ENCODE results near the gene CRISPLD2. TPM values are rescaled to one million over a fixed set of nuclear protein-coding genes. Genes with fewer than 3 reads are reported as not detected.
A peak's percentile ranks its signal among the peaks of the same experiment; 100 is the strongest.

Gene CRISPLD2
- total RNA-seq, 1 donor from 2014 or later, result 6.5 TPM

DNA sequence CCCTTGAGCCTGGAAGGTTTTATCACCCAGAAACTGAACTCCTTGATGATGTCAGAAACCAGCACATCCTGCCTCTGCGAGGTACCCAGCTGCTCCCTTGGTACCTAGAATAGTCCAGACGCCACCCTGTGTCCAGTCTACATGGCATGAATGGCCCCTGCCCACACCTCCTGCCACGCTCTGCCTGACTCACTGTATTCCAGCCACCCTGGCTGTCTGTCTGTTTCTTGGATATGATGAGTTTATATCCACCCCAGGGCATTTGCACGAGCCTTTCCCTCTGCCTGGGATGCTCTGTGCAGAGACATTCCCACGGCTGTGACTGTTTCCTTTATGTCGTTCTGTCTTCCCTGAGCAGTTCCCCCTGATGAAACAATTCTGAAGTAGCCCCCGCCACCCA lies 68.7 kb downstream of the CRISPLD2 start:
- no peak for ATAC-seq

DNA sequence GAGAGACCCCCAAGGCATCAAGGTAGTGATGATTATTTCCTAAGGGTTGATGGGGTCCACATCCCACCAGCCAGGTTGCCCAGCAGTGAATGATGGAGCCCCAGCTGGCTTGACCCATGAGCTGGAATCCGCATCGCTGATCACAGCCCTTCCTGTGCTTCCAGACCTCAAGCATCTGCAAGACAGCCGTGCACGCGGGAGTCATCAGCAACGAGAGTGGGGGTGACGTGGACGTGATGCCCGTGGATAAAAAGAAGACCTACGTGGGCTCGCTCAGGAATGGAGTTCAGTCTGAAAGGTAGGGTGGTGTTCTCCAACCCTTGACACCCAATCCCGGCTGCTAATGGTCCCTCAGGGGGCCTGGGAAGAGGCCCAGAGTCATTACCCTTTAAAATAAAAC lies 69.3 kb downstream of the CRISPLD2 start:
- ATAC-seq, result no peak

DNA sequence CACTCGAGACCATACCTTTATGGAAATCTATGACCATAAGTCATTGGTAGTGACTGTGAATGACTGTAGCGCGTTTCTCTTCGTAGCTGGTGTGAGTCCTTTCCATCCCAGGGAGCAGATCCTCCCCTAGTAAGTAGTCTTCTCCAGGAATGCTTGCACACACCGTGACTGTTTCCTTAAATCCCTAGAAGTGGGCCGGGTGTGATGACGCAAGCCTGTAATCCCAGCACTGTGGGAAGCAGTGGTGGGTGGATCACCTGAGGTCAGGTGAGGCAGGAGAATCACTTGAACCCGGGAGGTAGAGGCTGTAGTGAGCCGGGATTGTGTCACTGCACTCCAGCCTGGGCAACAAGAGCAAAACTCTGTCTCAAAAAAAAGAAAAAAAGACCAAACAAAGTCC lies 70.6 kb downstream of the CRISPLD2 start:
- no peak for ATAC-seq

DNA sequence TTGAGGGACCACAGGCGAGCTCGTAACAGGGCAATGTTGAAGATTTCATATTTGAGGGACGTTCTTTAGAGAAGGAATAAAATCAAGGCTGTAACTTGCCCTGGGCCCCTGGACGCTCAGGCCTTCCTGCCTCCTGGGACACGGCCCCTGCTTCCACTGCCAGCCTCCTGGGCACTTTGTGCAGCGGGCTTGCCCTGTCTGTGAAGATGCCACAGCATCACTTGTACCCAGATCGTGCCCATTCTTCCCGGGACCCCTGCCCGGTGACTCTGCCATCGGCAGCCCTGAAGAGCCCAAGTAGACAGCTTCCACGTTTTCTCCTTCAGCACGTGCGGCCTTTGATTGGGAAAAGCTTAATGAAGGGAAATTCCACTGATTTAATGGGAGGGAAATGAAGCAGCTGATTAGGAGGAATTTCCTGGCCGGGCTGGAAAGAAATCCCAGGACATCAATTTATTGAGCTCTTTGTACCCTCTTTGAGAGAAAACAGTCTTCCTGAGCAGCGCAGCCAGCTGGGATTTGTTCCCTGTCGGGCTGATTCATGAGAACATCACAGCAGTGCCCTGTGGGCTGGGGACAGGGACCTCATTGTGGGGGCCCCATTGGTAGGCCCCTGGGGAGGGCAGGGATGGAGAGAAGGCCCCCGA lies 71.5 kb downstream of the CRISPLD2 start:
- no peak for ATAC-seq

DNA sequence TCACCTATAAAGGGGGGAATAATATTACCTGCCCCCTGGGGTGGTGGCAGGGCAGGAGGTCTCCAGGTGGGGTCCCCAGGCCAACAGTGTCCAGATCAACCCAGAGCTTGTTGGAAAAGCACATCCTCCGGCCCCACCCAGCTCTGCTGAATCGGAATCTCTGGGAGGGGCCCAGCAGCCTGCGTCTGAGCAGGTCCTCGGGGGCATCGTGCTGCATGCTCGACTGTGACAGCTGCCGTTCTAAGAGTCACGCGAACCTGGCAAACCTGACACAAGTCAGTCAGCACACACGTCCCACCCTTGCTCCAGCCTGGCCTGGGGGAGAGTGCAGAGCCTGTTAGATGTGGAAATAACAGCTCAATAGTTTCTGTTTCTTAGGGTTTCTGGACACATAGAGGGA lies 72.3 kb downstream of the CRISPLD2 start:
- no peak for ATAC-seq

DNA sequence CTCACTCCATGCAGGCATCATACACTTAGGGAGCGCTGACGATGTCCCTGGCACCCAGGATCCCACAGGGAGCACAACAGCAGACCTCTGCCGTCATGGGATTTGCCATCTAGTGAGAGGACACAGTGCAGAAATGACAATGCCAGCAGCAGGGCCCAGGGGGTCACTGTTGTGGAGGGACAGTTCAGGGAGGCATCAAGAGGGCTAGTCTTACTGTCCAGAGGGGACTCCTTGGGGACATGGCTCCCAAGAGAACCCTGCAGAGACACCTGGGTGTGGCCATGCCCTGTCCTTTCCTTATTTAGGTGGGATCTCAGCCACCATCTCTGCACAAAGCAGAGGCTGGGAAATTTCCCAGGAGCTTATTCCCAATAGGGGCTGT lies 73.7 kb downstream of the CRISPLD2 start:
- no peak for ATAC-seq

DNA sequence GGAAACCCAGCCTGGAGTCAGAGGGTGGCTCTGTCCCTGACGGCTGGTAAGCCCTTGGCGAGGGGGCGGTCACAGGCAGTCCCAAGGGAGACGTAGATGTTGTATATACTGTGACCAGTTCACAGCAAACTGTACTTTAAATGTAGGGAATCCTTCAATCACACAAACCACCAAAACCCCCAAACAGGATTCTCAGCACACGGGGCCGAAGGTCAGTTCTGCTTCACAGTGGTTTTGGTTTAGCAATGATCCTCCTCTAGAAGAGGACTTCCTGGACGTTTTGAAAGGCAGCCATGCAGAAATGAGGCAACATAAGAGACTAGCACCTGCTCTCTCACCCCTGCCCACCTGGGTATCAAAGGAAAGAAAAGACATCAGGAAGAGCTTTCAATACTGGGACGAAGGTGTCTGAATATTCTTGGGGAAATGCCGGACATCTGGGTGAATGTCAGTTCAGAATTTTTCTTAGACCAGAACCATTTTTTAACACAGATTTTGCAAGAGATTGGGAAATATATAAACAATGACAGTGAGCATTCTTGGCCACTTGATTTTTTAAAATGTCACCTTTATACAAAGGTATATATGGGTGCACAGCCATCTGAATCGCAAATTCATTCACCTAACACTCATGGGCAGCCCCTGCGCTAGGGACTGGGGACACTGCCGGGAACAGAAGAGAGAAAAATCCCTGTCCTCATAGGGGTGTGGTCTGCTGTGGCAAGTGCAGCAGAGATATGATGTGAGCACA lies 74.2 kb downstream of the CRISPLD2 start:
- ATAC-seq, result no peak

DNA sequence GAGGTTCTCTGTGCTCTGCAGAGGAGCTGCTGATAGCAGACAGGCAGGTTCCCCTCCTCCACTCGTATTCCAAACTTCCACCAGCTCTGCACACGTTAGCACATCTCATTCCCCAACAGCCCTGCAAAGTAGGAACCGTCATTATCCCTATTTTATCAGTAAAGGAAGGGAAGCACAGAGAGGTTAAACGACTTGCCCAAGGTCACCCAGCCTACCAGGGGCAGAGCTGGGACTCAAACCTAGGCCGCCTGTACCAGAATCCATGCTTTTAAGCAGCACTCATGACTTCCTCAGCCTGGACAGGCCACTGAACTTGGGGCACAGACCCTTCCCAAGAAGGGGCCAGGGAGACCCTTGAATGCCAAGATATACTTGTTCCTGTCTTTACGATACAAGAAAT lies 75.2 kb downstream of the CRISPLD2 start:
- ATAC-seq, result no peak

DNA sequence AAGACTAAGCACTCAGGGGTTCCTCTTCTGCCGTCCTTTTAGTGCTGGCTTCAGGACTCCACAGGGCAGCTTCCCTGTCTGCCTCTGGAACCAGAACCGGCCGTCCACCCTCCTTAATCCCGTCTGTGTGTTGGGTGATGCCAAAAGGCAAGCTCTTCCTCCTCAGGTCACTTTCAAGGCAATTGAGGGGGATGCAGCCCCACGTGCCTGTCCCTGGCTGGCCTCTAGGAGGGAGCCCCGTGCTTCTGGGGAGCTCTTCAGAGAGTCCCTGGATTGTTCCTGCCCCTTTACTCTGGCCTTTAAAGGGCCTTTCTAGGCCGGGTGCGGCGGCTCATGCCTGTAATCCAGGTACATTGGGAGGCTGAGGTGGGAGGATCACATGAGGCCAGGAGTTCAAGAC lies 77.1 kb downstream of the CRISPLD2 start:
- no peak for ATAC-seq

DNA sequence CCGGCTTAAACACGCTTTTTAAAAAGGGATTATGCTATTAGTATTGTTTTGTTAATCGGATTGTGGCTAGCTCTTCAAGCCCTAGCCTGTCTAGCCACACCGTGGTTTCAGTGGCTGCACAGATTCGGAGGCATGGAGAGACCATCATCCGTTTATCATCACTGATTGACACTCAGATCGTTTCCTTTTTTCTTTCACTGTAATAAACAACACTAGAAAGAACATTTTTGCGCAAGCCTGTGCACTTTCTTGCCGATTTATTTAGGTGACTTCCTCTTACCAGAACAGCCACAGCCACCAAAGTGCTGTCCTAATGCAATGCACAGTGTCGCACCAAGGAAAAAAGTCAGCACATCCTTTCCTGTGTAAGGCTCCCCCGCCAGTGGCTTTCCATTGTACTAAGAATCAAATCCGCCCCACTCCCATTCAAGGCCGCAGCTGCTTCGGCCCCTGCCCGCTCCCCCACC lies 78.2 kb downstream of the CRISPLD2 start:
- ATAC-seq, result peak; percentile 46

DNA sequence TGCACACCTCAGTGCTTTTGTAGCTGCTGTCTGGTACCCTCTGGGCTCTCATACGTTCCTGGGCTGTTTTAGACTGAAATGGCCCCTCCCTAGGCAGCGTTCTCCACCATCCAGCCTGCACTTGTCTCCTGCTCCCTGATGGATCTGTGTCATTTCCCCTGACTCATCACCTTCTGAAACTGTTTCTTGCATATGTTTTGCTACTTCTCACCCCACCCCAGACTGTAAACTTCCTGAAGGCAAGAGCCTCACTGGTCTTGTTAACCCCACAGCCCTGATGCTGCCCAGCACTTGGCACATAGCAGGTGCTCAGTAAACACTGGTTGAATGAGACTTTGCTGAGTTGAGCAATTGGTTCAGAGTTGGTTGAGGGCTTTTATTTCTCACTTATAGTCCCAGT lies 78.7 kb downstream of the CRISPLD2 start:
- ATAC-seq, result peak; percentile 84

DNA sequence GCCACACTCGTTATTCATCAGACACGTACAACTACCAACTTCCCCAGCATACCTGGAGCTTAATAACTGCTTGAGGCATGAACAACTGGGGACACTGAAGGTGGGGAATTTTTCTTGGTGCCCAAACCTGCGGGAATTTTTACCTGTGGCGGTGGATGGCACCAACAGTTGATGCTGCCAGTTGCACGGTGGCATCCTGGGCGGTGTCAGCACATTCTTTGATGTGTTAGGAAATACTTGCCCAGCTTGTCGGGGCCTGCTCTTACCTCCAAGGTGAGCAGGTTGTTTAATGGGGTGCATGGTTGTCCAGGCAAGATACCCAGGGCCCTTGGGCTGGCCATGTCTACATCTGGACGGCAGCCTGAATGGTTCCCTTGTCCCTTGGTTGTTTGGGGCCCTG lies 79.6 kb downstream of the CRISPLD2 start:
- ATAC-seq, result peak; percentile 83

DNA sequence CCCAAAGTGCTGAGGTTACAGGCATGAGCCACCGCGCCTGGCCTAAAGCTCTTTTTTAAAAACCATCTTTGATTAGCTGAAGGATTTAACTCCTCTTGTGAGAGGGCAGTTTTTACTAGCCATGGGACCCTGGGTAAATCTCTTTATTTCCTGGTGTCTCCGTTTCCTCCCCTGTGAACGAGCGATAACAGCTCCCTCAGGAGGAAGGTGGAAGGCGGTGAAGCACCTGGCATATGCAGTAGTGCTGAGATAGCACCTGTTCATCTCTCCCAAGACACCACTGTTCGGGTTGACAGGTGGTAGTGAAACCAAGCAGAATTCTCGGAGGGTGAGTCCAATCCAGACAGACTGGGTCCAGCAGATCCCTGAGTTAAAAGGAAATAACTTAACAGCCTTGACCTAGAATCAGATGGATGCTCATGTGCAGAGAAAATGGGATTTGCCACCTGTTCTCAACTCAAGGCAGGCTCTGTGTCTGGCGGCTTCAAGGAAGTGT lies 86.2 kb downstream of the CRISPLD2 start:
- ATAC-seq, result no peak

DNA sequence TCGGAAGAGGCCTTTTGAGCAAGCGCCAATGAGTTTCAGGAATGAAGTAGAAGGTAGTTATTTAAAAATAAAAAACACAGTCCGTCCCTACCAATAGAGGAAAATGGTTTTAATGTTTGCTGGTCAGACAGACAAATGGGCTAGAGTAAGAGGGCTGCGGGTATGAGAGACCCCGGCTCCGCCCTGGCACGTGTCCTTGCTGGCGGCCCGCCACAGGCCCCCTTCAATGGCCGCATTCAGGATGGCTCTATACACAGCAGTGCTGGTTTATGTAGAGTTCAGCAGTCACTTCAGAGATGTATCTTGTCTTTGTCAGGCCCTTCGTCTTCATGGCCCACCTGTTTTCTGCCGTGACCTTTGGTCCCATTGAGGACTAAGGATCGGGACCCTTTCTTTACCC lies 87.3 kb downstream of the CRISPLD2 start:
- ATAC-seq, result no peak

DNA sequence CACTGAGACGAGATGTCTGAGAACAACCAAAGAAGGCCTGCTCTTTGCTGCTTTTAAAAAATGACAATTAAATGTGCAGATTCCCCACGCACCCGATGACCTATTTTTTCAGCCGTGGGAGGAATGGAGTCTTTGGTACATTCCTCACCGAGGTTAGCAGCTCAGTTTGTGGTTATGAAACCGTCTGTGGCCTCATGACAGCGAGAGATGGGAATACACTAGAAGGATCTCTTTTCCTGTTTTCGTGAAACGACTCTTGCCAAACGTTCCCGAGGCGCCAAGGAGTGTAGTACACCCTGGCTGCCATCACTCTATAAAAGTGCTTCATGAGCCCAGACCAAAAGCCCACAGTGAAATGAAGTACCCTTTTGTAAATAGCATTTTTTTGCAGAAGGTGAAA lies 87.8 kb downstream of the CRISPLD2 start:
- no peak for ATAC-seq

DNA sequence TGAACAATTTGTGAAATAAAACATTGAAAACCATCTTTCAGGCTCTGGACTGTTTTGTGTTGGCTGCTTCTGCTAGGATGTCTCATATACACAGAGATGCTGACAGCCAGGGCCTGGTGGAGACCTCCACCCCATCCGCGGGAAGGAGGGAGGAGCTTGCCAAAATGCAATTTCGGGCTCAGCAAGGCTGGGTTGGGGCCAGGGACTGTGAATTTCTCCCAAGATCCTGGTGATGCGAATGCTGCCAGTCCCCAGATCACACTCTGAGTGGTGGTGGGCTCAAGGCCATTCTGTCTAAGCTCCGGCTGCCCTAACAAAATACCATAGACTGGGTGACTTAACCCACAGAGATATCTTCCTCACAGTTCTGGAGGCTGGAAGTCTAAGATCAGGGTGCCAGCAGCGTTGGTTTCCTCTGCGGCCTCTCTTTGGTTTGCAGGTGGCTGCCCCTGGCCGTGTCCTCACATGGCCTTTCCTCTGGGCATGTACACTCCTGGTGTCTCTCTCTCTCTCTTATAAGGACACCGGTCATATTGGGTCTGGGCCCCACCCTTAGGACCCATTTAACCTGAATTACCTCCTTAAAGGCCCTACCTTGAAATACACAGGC lies 89.8 kb downstream of the CRISPLD2 start:
- ATAC-seq, result peak; percentile 36

DNA sequence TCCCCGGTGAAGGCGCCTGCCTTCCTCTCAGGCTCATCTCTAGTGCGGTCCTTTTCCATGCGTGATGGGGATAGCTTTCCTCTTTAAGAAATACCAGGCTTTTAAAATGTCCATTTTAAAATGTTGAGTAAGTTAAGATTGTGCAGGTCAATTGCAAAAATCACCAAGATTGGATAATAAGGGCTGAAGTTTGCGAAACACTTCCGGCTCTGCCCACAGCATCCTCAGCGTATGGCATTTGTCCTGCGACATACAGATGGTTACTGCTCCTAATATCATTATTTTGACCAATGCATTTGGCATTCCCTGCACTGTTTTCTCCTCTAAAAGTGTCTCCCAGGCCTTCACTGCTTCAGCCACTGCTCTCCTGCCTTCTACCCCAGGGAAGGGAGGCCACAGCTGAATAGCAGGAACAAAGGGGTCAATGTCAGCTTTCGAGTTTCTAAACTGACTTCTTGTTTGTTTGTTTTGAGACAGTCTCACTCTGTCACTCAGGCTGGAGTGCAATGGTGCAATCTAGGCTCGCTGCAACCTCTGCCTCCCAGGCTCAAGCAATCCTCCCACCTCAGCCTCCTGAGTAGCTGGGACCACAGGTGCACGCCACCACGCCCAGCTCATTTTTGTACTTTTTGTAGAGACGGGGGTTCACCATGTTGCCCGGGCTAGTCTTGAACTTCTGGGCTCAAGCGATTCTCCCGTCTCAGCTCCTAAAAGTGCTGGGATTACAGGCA lies 91.9 kb downstream of the CRISPLD2 start:
- ATAC-seq, result no peak

DNA sequence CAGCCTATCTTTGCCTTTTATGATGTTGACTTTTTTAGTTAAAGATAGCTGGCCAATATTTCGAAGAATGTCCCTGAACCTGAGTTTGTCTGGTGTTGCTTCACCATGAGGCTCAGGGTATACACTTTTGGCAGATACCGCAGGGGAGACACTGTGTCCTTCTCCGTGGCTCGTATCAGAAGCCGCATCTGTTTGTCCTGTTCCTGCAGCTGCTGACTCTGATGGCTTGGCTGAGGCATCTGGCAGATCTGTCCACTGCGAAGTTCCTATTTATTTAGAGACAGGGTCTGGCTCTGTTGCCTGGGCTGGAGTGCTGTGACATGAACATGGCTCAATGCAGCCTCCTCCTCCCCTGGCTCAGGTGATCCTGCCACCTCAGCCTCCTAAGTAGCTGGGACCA lies 93.5 kb downstream of the CRISPLD2 start:
- no peak for ATAC-seq

DNA sequence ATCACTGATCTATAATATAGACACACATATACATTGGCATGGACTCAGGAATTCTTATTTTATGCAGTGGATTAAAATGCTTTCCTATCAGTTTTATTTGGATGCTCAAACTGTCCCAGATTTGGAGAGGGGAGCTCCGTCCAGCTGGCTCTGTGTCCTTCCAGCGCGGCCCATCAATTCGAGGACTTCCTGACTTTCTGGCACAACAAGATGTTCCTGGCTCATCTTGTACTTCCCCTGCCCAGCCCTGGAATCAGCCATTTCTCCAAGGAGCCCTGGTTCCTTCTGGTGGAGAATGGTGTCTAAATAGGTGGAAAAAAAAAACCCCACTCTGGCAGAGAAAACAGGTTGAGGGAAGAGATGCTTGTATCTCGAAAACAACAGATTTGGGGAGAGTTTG lies 94.5 kb downstream of the CRISPLD2 start:
- ATAC-seq, result no peak

DNA sequence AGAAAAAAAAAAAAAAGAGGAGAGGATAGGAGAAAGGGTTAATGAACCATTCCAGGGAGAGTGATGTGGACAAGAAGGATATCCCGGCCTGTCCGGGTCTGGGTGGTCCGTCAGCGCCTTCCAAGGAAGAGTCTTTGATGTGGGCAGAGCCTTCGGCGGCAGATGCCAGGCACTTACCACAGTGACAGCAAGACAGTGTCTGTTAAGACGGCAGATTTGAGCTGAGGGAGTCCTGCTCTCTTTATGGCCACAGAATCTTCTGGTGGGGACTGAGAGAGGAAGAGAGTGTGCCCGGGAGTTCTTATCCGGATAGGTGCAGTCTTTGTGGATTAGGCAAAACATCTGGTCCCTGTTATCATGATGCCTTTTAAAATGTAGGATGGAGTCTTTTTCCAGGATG lies 96.4 kb downstream of the CRISPLD2 start:
- ATAC-seq, result no peak

DNA sequence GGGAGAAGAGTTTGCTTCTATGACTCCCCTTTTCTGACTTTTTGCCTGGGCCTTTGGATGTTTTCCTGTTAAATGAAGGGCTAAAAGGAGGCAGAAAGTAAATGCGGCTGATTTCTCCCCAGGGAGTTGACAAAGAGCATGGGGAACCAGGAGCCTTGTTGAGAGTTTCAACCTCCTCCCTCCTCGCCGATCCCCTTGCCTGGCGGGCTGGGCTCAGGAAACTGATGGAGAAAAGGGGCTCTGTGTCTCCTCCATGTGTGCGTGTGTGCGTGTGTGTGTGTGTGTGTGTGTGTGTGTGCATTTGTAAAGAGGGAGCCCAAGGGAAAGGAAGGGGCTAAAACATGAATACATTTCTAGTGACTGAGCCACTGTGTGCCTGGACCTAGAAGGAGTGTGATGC lies 97.1 kb downstream of the CRISPLD2 start:
- ATAC-seq, result no peak

DNA sequence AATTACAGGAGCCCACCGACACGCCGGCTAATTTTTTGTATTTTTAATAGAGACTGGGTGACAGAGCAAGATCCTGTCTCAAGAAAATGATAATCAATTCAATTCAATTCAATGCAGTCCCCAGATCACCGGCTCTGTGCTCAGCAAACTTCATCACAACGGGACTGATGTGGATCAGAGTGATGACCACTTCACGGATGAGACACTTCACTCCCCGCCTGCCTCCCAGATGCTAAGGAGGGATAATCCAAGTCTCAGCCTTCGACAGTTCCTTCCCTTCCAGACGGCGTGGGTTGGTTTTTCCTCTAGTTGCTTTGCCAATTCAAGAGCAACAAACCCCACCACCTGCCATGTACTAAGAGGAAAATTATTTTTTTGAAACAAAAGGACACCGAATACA lies 97.7 kb downstream of the CRISPLD2 start:
- ATAC-seq, result no peak
